NCI-H1436 (cell line): ENCODE data around the gene FUCA1.
"Not testable (repeated sequence)": the region's sequence is repeated elsewhere in the genome, so short reads cannot be mapped to it uniquely, and the experiment has no call there.

Experiments
- DNase-seq: peaks from one replicate; lab custom pipeline; 2025; lab: John Stamatoyannopoulos, UW

Gene FUCA1

DNA sequence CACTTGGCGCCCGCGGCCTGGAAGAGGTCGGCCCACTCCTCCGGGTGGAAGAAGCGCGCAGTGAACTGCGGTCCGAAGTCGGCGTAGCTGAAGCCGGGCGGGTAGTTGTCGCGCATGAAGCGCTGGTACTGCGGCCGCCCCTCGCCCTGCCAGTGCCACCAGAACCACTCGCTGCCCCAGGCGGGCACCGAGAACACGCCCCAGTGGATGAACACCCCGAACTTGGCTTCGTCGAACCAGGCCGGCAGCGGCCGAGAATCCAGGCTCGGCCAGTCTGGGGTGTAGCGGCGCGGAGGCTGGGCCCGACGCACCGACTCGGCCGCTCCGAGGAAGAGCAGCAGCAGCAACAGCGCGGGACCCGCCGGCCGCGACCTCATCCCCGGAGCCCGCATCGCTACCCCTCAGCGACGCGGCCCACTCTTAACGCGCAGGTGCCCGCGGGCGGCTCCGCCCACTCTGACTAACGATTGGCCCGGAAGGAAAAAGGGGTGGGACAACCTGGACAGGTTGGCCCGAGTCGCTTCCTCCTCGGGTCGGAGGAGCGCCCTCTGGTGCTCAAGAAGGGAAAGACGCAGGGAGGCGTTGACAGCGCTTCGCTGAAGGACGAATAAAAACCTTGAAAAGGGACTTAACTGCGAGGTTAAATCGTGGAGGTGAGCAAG is at the start of gene FUCA1:
Gene FUCA1 (minus strand): TSS at position 396 of the 662 bp plus-strand sequence. CDS start 4 bp downstream, at position 392.
- DNase-seq = peak; percentile 94

DNA sequence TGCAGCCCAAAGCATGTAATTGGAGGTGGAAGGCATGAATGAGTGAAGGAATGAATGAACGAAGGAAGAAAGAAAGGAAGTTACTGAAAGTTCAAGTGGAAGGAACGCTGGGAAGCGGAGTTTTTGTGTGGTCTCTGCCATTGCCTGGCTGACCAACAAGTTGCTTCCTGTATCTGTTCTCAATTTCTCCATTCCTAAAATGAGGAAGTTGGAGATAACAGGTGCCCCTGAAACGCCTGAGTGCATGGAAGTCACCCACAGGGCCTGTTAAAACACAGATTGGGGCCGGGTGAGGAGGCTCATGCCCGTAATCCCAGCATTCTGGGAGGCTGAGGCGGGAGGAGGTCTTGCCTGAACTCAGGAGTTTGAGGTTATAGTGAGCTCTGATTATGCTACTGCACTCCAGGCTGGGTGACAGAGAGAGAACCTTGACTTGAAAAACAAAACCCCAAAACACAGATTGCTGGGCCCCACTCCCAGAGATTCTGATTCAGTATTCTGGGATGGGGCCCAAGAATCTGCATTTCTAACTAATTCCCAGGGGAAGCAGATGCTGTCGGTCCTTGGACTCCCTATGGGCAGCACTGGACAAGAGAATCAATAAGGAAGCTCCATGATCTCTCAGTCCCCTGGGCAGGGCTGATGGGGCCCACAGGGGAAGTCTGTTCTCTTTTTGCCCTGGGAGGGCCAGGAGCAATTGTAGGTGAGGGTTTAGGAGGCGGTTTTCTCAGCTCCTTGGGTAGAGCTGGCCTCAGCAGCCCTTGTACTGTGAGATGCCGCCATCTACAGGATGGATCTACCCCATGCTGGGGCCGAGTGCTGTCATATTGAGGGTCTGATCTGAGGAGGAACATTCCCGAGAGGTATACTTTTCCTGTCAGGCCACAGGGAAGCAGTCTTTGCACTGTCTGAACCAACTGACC is 48.4 kb upstream of the FUCA1 start:
- peak; percentile 77 for DNase-seq

DNA sequence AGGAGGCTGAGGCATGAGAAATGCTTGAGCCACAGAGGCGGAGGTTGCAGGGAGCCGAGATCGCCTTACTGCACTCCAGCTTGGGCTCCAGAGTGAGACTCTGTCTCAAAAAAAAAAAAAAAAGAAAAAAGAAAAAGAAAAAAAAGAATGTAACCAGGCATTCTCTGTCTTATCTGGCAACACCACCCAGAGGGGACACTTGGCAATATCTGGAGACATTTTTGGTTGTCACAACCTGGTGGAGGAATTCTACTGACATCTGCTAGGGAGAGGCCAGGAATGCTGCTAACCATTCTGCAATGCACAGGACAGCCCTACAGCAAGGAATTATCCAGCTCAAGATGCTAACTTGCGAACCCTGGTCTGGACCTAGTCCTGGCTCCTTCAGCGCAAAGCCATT is 47.4 kb upstream of the FUCA1 start:
- no peak for DNase-seq

DNA sequence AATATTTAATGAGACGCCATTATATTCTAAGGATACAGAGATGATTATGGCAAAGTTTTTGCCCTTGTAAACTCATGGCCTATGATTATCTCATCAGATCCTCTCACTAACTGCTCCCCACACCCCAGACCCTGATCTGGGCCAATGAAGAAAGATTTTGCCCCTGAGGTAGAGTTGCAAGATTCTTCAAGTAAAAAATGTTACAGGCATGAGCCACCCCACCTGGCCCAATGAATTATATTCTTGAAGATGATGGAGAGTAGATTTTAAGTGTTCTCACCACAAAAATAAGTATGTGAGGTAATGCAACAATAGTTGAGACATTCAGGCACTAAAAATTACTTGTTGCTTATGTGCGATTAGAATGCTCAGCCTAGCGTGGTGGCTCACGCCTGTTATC is 46.8 kb upstream of the FUCA1 start:
- no peak for DNase-seq

DNA sequence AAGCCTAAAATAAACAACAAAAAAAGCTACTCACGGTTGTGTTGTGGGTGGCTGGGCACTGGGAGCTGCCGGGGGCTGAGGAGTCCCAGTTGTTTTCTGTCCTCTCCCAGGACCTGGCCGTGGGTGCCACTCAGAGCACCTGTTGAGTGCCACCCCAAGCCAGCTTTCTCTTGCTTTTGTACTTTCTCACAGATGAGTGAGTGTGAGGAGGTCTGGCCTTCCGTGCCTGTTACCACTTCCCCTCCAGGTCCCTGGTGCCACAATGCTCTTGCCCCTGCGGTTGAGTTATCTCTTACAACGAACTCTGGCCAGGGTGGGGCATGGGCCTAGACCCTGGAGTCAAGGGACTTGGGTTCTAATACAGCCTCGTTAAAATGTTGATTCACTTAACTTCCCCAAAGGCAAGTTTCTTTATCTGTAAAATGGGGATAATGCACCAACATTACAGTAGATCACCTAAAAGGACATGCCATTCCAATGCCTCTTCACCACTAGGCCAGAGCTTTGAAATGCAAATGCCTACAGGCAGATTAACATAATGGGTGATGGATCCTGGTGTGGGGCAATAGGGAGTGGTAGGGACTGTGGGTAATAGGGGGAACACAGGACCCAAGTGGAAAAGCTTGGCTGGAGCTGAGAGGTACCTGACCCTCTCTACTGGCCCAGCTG is 45.3 kb upstream of the FUCA1 start, which contains the start of gene CNR2:
Gene CNR2 (minus strand): TSS at position 151 of the 669 bp plus-strand sequence. CDS start 37,745 bp downstream, outside the sequence.
- no peak for DNase-seq

DNA sequence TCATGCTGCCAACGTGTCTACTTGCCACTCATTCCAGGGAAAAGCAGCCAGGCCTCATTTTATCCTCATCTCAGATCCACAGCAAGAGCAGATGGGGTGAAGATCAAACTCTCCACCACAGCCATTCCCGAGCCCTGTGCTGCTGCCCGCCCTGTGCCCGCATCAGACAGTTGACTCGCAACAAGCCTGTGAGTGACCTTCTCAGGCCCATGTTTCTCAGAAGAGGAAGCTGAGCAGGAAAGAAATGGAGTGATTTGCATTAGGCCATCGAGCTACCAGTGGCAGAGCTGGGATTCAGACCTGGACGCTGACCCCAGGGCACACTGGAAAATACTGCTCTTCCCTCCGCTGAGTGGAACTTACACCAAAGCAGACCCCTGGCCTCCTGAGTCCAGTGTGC is 43.8 kb upstream of the FUCA1 start:
- DNase-seq = no peak

DNA sequence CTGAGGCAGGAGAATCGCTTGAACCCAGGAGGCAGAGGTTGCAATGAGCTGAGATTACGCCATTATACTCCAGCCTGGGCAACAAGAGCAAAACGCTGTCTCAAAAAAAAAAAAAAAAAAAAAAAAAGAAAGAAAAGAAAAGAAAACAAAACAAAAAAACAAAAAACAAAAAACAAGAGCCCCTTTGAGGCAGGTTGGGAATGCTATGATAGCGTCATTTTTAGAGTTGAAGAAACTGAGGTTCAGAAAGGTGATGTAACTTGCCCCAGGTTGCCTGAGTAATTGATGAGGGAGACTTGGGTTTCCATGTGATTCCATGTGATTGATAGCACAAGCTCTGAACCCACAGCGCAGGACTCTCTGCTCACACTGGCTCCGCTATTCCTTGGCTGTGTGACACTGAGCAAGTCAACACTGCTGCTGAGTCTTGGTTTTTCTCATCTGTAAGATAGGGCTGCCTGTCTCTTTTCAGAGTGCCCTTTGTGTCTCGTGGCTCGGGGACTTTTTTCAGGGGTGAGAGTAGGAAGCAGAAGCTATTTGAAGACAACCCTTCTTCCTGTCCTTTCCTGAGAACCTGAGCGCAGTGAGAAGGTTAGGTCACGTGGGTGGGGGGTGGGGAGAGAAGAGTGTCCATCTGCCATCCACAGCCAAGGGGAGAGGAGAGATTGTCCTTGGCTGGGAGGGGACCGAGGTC is 42.6 kb upstream of the FUCA1 start:
- DNase-seq = no peak

DNA sequence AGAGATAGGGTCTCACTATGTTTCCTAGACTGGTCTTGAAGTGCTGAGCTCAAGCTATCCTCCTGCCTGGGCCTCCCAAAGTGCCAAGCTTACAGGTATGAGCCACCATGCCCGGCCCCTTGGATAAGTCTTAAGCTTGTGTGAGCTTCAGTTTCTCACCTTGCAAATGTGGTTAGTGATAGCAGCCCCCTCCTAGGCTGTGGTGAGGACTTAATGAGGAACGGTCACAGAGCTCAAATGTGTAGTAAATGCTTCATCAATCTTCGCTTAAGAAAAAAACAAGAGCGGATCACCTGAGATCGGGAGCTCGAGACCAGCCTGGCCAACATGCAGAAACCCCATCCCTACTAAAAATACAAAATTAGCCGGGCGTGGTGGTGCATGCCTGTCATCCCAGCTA is 42.1 kb upstream of the FUCA1 start:
- no peak for DNase-seq

DNA sequence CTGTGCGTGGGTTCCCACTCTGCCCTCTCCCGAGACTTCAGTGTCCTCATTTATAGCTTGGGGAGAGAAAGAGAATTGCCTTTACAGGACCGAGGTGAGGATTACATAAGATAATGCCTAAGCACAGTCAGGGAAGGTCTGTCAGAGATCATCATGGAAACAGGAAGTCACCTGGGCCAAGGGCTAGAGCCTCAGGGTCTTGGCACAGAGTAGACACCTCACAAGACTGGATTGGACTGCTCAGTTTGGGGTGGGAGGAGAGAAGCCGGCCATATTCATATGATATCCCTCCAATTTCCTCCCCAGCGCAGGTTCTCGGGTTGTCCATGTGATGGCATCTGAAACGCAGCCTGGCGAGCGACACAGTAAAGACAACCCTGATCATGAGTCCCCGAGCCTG is 41.3 kb upstream of the FUCA1 start:
- DNase-seq = no peak

DNA sequence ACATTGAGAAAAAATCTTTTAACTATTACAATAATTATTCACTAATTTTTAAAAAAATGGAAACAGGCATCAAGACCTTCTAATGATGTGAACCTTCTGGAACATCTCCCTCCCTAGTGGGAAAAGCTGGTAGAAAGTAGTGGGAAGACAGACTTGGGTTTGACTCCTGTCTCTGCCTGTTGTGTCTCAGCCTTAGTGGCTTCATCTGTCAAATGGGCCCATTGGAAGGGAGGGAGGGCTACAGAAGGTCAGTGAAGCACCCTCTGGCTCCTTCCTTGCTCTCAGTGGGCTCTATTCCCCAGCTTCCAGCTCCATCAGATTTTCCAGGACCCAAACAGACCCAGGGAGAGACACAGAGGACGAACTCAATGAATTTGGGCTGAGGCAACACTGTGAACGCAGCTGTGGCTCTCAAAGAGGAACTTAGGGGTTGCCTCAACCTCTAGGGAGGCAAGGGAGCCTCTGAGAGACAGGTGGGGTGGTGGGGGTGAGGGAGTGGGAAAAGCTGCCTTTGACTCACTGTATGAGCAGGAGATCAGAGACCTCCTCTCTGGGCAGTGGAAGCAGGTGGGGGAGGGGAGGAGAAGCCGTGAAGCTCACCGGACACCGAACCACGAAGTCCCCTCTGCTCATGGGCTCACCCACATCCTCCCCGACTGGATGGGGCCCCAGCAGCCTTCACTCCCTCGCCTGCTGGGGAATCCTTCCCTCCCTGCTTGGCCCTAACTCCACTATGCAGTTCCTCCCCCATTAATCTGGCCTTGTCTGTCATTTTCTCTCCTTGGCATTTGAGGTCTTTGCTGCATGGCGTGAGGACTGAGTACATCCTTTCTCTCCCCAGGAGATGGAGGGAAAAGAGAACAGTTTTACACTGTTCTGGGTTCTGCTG is 40.6 kb upstream of the FUCA1 start:
- DNase-seq = no peak

DNA sequence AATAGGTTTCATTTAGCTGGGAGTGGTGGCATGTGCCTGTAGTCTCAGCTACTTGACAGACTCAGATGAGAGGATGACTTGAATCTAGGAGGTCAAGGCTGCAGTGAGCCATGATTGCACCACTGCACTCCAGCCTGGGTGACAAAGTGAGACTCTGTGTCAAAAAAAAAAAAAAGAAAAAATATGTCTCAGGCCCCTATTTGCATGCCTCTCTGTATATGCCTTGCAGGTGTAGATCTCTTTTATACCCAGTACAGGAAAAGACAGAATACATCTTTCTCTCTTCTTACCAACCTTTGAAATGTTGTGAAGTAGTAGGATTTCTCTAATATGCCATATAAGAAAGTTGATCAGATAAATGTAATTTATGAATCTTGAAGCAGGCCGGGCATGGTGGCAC is 38.6 kb upstream of the FUCA1 start:
- no peak for DNase-seq

DNA sequence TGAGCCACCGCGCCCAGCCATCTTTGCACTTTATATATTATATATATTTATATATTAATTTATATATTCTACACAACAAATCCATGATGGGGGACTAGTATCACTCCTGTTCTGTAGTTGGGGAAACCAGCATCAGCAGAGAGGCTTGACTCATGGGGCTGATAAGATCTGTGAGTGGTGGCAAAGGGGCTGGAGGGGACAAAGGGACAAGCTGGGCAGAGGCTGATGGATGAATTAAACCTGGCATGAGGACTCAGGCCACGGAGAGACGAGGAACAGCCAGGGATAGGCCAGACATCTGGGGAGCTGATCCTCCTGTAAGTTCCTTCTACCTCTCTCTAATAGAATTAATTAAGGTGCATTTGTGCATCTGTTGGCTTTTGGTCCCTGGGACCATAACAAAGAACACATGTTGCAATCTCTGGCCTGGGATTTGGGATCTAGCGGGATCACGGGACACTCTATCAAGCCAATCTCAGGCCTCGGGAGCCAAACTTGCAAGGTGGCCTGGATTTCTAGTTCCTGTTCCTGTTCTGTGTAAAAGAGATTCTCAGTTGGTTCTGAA is 37.5 kb upstream of the FUCA1 start:
- no peak for DNase-seq

DNA sequence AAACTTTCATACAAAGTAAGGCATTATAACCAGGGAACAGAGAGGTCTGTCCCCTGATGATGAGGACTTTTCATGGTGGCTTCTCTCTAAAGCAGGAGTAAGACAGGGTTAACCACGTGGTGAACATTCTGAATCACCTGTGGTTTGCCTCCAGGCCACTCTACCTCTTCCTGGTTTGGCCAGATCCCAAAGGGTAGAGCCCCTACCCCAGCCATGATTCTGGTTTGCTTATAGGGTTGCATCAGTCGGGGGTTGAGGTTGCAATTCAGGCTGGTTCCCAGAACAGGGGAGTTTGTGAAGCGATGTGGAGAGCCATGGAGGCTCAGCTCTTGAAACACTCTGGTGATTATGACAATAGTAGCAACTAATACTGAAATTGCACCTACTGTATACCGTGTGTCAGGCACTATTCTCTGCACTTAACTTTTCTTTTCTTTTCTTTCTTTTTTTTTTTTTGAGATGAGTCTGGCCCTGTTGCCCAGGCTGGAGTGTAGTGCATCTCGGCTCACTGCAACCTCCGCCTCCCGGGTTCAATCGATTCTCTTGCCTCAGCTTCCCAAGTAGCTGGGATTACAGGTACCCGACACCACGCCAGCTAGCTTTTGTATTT is 36.8 kb upstream of the FUCA1 start:
- DNase-seq = no peak

DNA sequence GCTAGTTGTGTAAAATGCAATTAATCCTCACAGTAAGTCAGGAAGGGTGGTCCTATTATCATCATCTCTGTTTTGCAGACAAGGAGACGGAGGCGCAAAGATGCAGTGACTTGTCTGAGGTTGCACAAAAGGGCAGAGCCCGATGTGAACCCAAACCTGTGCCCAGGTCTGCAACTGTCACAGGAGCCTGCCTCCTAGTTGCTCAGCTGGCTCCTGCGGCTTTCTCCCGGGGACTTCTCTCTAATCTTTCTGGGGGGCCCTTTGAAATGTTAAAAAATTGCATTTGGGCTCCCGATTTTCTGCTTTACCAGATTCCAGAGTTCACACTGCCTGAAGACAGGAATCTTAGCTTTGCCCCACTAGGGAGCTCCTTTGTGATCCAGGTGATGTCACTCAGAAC is 35.7 kb upstream of the FUCA1 start:
- DNase-seq = no peak

DNA sequence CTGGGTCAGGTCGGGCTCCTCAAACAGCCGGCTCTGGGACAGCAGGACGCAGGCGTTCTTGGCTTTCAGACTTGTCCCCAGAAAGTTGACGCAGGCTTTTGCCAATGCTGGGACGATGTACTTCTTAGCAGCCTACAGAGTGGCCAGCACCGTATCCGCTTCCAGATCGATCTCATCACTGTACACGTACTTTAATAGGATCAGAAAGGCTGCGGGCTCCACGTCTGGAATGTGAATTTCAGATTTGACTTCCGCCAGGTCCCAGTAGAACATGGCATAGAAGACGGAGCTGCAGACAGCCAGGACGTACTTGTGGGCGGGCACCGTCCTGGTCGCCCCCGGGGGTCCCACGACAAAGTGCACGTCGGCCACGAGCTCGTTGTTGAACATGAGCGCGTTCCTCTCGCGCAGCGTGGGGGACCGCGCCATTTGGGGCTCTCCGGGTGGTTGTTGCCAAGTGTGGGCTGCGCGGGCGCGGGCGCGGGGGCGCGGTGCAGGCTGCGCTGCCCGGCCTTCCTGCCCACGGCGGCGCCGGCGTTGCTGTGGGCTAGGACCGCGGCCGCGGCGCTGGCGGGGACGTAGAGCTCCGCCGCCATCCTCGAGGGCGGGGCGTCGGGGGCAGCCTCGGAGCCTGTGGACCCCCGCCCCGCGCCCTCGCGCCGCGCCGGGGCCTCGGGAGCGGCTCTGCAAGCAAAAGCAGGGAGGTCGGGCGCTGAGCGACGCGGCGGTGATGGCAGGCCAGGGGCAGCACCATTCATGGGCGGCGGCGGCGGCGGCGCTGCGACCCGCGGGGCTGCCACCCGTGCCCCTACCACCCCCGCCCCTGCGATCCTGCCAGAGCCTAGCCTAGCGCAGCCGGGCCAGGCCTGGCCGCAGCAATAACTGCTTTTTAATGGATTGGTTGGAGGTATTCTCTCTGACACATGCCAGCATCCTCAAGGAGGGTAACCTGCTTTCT is 34.5 kb upstream of the FUCA1 start:
- DNase-seq = no peak

DNA sequence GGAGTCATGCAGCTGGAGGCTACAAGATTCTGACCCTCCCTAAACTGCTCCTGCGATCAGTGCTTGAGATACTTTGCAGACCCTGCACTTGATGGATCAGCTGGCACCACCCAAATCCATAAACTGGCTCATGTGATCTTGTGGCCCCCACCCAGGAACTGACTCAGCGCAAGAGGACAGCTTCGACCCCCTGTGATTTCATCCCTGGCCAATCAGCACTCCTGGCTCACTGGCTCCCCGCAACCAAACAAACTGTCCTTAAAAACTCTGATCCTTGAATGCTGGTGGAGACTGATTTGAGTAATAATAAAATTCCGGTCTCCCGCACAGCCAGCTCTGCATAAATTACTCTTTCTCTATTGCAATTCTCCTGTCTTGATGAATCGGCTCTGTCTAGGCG is 31.9 kb upstream of the FUCA1 start:
- not testable (repeated sequence) for DNase-seq

DNA sequence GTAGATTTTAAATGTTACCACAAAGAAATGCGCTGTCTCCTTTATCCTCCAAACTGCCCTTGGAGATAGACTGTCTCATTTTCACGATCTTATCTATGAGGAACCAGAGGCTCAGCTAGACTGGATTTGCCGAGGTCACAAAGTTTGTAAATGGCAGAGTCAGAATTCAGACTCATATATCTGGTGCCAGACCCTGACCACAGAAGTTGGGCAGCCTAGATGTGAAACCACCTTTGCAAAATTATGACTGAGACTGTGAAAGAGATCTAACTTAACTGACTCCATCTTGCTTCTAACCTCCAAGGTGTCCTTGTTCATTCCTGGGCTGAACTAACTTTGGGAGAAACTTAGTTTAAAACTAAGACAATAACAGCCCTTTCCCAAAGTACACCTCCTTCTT is 31.0 kb upstream of the FUCA1 start:
- DNase-seq = no peak

DNA sequence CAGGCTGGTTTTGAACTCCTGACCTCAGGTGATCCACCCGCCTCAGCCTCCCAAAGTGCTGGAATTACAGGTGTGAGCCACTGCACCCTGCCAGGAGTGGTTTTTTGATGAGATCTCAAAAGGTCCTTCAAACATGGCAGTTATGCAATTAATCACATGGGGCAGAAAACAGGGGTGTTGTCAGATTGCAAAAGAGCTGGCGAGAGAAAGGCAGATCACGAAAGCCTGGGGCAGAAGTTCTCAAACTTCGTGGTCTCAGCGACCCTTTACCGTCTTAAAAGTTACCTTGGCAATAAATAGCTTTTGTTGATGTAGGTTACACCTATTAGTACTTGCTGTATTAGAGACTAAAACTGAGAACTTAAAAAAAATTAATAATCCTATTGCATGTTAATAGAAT is 29.0 kb upstream of the FUCA1 start:
- no peak for DNase-seq

DNA sequence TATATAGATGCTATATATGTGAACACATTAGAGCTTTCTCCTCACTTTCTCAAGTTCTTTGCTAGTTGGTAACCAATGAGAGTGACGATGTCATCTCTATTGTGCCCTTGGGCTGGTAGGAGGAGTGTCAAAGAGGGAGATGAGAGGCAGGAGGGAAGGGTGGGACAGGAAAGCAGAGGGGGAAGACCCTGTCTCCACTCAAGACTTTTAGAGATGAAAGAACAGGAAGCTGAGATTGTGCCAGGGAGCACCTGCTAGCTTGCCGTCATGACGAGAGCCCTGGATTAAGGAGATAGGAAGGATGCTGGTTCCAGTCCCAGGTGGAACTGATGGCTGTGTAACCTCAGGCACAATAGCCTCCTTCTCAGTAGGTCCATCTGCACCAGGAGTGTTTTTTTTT is 28.4 kb upstream of the FUCA1 start:
- no peak for DNase-seq
